GM19395 (cell line): ENCODE measurements around the gene TFB1M.
A peak's percentile ranks its signal among the peaks of the same experiment; 100 is the strongest.

Experiments used
- ATAC-seq: cut with Tn5 transposase; IDR thresholded peaks from one replicate; pipeline ENCODE4 v1.9.1; 2021; ENCODE audit warnings: mild to moderate bottlenecking, moderate library complexity; ENCODE audit not compliant: unreplicated experiment

TFB1M gene

DNA sequence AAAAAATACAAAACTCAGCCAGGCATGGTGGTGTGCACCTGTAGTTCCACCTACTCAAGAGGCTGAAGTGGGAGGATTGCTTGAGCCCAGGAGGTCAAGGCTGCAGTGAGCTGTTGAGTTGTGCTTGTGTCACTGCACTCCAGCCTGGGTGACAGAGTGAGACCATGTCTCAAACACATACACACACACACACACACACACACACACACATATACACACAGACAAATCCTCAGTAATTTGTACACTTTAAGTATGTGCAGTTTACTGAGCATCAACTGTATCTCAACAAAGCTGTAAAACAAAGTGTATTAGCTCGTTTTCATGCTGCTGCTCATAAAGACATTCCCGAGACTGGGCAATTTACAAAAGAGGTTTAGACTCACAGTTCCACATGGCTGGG, 7.3 kb downstream of the TFB1M start:
- no peak for ATAC-seq

DNA sequence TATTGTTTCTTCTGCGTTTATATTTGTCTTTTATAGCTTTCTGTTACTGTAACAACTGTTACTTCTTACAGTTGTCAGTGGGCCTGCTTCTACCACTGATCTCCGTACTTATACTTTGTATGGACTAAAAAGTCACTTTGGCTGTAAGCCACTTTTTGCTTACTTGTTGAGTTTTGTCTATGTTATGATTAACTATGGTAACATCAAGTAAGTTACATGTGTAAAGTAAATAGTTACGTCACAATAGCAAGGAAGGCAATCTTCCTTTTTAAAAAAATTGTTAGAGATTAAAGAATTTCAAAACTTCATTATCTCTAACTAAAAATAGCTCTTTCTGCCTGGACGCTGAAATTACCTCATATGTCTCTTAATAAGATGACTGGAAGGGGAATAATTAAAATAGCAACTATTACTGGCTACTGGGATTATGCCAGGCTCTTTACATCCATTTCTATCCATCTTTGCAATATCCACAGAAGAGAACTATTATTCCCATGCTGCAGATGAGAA, 10.9 kb downstream of the TFB1M start:
- no peak for ATAC-seq

DNA sequence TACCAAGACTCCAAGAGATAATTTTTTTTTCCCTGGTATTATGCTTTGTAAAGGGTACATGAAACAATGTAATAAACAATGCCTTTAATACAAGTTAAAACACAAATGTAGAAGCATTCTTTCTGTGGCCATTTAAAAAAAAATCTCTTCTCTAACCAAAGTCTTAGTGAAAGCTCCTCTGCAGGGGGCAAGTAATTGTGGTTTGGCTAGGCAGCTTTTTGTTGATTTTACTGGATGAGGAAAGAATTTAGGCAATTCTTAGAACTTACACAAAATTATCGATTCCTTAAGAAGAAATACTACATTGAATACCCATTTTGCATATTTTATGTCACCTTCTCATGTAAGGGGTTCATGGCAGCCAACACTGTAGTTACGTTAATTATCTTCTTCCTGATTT, 12.4 kb downstream of the TFB1M start:
- ATAC-seq, result no peak

- no peak for ATAC-seq
Observed at GRCh38 chr6:155297669-155298068, 16.6 kb downstream of the TFB1M start.

GRCh38 chr6:155292711-155293110, 21.6 kb downstream of the TFB1M start:
- no peak for ATAC-seq

DNA sequence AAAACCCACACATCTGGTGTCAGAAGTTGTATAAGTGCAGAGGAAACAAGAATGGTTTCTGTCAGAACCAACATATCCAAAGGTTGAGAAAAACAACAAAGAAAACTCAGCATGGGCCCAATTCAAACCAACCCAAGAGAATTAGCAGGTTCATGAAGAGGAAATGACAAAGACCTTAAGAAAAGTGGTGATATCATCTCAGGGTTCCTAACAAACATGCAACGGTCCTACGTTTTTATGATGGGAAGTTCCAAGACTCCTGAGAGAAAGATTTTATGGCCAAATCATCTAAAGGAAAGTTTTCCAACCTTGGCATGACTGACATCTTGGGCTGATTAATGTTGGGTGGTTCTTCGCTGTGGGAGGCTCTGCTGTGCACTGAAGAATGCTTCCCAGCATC, 23.0 kb downstream of the TFB1M start:
- no peak for ATAC-seq

DNA sequence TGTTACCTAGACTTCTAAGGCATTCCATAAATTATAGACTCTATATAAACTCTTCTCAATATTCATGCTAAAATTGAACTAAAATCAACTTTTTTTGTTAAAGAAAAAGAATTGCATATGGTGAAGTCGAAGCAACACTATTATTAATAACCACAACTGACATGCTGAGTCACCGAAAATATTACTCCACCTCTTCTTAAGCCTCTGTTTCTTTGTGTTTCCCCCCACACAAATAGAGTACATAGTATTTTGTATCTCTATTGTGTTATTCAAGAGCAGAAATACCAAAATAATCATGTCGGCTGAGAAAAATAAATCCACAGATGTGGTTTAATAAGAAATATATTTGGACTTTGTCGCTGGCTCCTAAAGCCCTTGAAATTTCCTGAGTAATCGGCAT, 23.8 kb downstream of the TFB1M start:
- ATAC-seq, result no peak

DNA sequence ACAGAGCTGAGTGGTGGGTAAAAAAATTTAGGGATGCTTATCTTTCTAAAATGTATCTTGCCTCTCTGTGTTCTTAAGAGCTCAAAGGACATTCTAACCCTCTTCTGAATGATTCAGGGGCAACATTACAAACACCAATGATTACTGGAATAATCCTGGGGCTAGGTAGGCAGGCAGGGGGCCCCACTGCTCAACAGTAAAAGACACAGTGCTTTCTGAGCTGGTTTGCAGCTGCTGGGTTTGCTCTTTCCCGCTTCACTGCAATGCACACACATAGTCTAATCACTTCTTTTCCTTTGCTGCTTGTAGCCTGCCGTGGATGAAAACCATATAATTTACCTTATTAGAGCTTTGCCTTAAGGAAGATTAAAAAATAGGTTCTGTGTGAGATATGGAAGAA, 26.5 kb downstream of the TFB1M start:
- ATAC-seq, result no peak

DNA sequence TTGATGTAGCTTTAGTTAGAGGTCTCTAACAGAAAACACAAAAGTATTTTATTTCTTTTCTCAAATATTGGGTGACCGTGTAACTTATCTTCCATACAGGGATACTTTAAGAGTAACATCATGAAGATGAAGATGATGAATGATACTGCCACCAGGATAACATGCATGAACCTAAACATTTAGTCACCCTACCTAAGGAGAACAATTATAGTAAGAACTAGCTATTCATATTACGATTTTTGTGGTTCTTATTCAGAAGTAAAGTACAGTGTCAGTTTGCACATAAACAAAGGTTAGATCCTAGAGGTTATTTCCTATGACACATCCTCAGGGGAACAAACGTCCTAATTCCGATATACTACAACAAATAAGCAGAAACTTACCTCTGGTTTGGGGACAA, 29.5 kb downstream of the TFB1M start:
- no peak for ATAC-seq

GRCh38 chr6:155278319-155279049, 35.8 kb downstream of the TFB1M start:
- ATAC-seq, result no peak

- ATAC-seq, result no peak
Observed at GRCh38 chr6:155276638-155277037, 37.6 kb downstream of the TFB1M start.

DNA sequence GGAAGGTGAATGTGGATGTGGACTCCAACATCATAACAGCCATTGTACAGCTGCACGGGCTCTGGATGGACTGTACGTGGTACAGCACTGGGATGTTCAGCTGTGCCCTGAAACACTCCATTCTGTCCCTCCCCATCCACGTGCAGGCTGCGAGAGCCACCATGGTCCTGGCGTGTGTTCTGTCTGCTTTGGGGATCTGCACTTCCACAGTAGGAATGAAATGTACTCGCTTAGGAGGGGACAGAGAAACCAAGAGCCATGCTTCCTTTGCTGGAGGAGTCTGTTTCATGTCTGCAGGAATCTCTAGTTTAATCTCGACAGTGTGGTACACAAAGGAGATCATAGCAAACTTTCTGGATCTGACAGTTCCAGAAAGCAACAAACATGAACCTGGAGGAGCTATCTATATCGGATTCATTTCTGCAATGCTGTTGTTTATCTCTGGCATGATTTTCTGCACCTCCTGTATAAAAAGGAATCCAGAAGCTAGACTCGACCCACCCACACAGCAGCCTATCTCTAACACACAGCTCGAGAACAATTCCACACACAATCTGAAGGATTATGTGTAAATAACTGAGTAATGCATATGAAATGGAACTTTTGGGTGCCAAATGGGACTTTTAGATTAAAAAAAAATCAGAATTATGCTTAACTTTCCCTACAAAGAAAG, 38.3 kb downstream of the TFB1M start:
- ATAC-seq, result no peak

DNA sequence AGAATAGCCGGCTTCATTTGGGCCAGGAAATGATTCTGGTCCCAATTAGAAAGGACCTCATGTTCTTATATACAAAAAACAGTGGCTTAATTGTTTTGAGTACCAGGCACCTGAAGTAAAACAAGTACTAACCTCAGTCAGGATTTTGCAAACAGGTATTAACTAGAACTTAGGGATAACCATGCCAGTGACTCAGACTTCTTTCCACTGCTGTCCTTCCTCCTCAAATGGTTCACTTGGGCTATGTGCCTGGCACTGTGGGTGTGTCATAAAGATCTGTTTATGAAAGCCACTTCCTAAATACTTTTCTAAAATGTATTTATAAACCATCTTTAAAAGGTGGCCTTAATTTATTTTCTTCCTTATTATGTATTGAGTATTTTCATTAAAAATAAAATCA, 39.8 kb downstream of the TFB1M start:
- ATAC-seq, result no peak

DNA sequence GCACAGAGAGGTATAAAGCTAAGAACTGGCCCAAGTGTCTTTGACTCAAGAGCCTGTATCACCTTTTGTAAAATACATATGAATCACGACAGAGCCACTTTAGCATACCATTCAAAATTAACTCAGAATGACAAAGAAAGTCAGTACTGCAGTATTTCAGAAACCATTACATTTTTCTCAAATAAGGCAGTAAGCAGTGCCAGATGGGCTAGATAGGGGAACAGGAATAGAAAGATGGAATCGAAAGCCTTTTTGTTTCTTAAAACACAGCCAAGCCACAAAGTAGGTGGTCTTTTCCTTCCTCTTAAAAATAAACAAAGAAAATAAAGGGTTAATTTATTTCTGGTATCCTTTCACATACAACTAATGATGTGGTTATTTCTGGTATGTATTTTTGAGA, 40.2 kb downstream of the TFB1M start:
- ATAC-seq, result no peak

DNA sequence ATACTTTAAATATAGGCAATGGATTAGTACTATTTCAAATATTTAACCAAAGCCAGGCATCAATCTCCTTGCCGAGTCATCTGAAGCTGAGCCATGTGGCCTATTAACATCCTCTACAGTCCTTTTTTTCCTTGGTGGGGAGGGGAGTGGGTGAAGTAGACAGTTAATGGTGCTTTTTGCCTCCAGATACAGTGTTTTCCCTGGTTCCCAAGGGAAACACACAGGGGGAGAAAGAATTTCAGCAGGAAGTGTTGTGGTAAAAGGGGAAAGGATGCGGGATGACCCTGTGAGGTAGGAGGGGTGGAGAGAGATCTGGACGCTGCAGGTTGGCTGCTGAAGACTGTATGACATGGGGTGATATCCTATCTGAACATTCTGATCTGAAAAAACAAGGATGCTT, 40.9 kb downstream of the TFB1M start:
- no peak for ATAC-seq

- ATAC-seq, result no peak
Observed at GRCh38 chr6:155272353-155273232, 41.7 kb downstream of the TFB1M start.

DNA sequence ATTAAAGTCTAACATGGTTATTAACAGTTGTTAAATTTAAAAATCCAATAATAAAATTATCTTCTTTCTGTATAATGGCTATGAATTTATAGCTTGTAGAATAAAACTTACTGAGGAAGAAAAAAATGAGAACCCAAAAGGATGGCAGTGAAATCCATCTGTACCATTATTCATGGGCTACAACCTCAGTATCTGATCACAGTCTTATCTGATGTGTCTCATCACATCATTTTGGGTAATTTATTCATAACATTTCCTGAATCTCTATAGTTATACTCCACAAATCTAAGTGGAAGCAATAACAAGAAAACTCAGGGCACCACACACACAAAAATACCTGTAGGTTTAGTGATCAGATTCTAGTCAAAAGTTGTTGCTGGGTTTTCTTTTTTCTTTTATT, 43.1 kb downstream of the TFB1M start:
- no peak for ATAC-seq

DNA sequence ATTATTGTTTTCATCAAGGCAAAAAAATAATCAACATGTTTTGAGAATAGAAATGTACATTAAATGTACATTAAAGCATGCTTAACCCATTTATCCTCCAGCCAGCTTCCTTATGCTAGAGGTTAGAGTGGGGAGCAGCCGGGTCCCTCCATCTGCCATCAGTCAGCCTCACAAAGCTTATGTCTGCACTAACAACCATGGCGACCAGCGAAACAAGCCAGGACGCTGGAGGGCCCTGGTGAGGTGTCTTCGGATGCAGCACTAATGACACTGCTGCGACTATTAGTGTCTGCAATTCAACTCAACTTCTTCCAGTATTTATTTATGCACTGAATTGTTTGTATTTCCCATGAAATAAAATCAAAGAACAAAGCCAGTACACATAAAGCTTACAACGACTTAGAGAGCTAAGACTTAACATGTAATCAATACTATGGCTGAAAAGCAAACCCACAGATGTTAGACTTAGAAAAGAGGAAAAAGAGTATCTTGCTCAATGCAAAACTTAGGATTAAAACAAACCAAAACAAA, 43.7 kb downstream of the TFB1M start:
- no peak for ATAC-seq

DNA sequence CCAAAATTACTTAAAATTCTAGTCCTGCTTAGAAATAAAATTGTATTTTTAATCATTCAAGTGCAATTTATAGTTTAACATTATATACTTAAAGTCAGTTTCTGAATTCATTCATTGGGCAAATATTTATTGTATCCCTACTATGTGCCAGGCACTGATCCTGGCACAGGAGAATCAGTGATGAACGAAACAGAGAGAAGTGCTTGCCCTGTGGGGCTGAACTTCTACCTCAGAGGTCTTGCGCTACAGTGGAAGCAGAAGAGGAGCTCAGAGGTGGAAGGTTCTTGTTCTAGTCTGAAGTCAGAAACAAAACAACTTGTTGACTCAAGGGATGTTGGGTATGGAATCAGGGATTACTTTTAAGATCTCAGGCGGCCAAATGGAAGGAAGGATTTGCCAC, 44.5 kb downstream of the TFB1M start:
- no peak for ATAC-seq

GRCh38 chr6:155268088-155268867, 46.0 kb downstream of the TFB1M start:
- ATAC-seq, result peak; percentile 54

GRCh38 chr6:155267411-155267810, 46.9 kb downstream of the TFB1M start:
- no peak for ATAC-seq
